Breast epithelium (tissue), 4 donors: Measurements from ENCODE around the gene PEX7. TPM values are rescaled to one million over a fixed set of nuclear protein-coding genes. Genes with fewer than 3 reads are reported as not detected.
"Not testable (repeated sequence)": the region's sequence is repeated elsewhere in the genome, so short reads cannot be mapped to it uniquely, and the experiment has no call there.

Experiments
- DNase-seq, 2 donors: peaks; one replicate each; pipeline ENCODE4 v3.0.0-alpha.2; 2019; ENCODE audit warnings: low spot score in 2 of 2
- H3K27ac ChIP-seq, 2 donors: fragments of 200-600 bp; sonication (generic) in 1 of 2; one replicate each; pipeline ENCODE4 v1.5.1; 2016 to 2019; ENCODE audit warnings: mild to moderate bottlenecking in 1 of 2
- H3K27me3 ChIP-seq, 2 donors: fragments of 200-600 bp; sonication (generic) in 1 of 2; one replicate each; pipeline versions ENCODE4 v1.5.1 to v1.6.0; 2017 to 2019; ENCODE audit warnings: control low read depth in 1 of 2, mild to moderate bottlenecking in 1 of 2
- H3K36me3 ChIP-seq: fragments of 200-600 bp; one replicate; pipeline ENCODE4 v1.5.1; 2019
- H3K4me1 ChIP-seq, 2 donors: fragments of 200-600 bp; sonication (generic); one replicate each; pipeline ENCODE4 v1.5.1; 2016 to 2019; ENCODE audit warnings: control low read depth in 1 of 2
- H3K4me3 ChIP-seq, 3 donors: fragments of 200-600 bp; sonication (generic); 1 replicate in 2 of 3; 2 replicates in 1 of 3; pipeline ENCODE4 v1.5.1; 2016 to 2019; ENCODE audit warnings: mild to moderate bottlenecking in 3 of 3, moderate library complexity in 2 of 3
- H3K9me3 ChIP-seq, 2 donors: fragments of 200-600 bp; sonication (generic) in 1 of 2; one replicate each; pipeline ENCODE4 v1.5.1; 2016 to 2019; ENCODE audit warnings: control low read depth in 1 of 2
- CTCF ChIP-seq, 3 donors: fragments of 450-650 bp; IDR thresholded peaks; one replicate each; pipeline ENCODE4 v1.5.1; 2016 to 2017; ENCODE audit warnings: antibody characterized with exemption in 3 of 3, mild to moderate bottlenecking in 3 of 3, moderate library complexity in 3 of 3
- POLR2A ChIP-seq: fragments of 450-650 bp; IDR thresholded peaks from one replicate; pipeline ENCODE4 v1.6.1; 2016; ENCODE audit warnings: antibody characterized with exemption, mild to moderate bottlenecking, moderate library complexity
- POLR2AphosphoS5 ChIP-seq, 3 donors: sonication (generic); formaldehyde crosslinking; IDR thresholded peaks; one replicate each; pipeline ENCODE4 v1.6.1; 2017; ENCODE audit warnings: antibody characterized with exemption in 3 of 3
- intact Hi-C: fragments of 100-400 bp; cut with DNase I; formaldehyde crosslinking; loops from one replicate; pipeline ENCODE4 v1.15.1; 2023; ENCODE audit warnings: low total_unique reads
- total RNA-seq, 3 donors: library from RNA; depleted of rRNA; stranded (reverse); fragments of >200 nt; gene quantifications; one replicate each; pipeline ENCODE4 v1.1.0, GENCODE V29; 2016

Gene PEX7
- total RNA-seq, 3 donors from 2014 or later: 8.2 to 20.0 (median 19.3) TPM

DNA sequence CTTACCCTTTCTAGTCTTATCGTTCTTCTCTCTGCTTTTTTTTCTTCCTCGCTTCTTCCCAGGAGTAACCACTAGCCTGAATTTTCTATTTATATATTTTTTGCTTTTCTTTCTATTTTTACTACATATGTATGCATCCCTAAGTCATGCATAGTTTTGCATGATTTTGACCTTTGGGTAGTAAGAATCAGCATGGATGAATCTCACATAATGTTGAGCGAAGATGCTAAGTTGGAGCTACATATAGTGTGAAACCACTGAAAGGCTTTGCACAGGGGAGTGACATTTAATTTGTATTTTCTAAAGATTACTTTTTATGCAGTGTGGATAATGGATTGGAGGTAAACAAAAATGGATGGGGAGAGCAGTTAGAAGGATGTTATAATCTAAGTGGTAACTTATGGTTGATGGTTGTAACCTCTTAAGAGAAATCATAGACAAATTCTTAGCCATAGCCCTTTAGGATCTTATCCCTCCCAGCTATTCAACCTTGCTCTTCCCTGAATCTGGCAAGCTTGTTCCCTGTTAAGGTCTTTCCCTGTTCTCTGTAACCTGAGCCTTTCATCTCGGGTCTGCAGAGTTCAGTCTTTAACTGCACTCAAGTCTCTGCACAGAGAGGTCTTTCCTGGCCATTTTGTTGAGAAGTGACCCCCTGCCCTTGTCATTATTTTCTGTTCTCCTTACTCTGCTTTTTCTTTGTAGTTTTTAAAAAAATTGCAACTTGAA, 18.0 kb downstream of the PEX7 start:
- TF ChIP-seq POLR2AphosphoS5 (IDR thresholded peaks at IDR 0.05) (no peak), POLR2A (no peak), CTCF (IDR thresholded peaks at IDR 0.05) (no peak)
- H3K9me3 ChIP-seq: no peaks in the 10 kb centered on the region
- H3K27me3 ChIP-seq: no peaks in the 10 kb centered on the region
- no peak for DNase-seq
- H3K27ac ChIP-seq: no peak overlapping the region
- H3K4me3 ChIP-seq: no peak overlapping the region
- H3K4me1 ChIP-seq: no peaks in the 10 kb centered on the region
- H3K36me3 ChIP-seq: no peaks in the 10 kb centered on the region
- intact Hi-C loops: no loop called here

DNA sequence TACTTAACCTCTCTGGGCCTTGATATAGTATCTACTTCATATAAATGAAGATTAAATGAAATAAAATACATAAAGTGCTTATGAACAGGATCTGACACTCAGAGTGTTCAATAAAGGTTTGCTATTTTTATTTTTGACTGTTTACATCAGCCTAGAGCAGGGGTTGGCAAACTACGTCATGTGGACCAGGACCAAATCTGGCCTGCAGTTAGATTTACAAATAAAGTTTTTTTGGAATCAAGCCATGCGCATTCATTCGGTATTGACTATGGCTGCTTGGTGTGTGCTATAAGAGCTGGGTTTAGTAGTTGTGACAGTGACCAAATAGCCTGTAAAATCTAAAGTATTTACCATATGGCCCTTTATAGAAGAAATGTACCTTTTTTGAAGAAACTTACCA, 20.8 kb downstream of the PEX7 start:
- H3K9me3 ChIP-seq: no peaks in the 10 kb centered on the region
- TF ChIP-seq POLR2AphosphoS5 (IDR thresholded peaks at IDR 0.05) (no peak), POLR2A (no peak), CTCF (IDR thresholded peaks at IDR 0.05) (no peak)
- no peaks in the 10 kb centered on the region for H3K4me1 ChIP-seq
- H3K4me3 ChIP-seq: no peak overlapping the region
- no peaks in the 10 kb centered on the region for H3K27me3 ChIP-seq
- no peaks in the 10 kb centered on the region for H3K36me3 ChIP-seq
- no peak for DNase-seq
- H3K27ac ChIP-seq: no peak overlapping the region
- intact Hi-C loops: no loop called here

DNA sequence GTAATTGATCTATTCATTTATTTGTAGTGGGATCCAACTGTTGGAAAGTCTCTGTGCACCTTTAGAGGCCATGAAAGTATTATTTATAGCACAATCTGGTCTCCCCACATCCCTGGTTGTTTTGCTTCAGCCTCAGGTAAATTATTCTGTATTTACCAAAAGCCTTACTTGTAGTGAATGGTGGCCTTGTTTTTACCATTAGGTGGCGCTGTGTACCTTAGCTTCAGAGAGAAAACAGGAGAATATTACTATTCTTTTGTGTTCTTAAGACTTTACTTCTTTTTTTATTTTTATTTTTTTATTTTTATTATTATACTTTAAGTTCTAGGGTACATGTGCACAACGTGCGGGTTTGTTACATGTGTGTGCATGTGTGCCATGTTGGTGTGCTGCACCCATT, 23.7 kb downstream of the PEX7 start:
- intact Hi-C loops: no loop called here
- no peaks in the 10 kb centered on the region for H3K9me3 ChIP-seq
- H3K27me3 ChIP-seq: no peaks in the 10 kb centered on the region
- H3K4me1 ChIP-seq: no peaks in the 10 kb centered on the region
- TF ChIP-seq CTCF (IDR thresholded peaks at IDR 0.05) (peak in 2 of 3 donors; percentile 40 to 44), POLR2A (no peak)
- H3K27ac ChIP-seq: no peak overlapping the region
- no peaks in the 10 kb centered on the region for H3K36me3 ChIP-seq
- no peak overlapping the region for H3K4me3 ChIP-seq
- DNase-seq: no peak

GRCh38 chr6:136846477-136846876, 24.1 kb downstream of the PEX7 start:
- H3K36me3 ChIP-seq, H3K4me3 ChIP-seq, intact Hi-C loops, DNase-seq, H3K27me3 ChIP-seq, H3K4me1 ChIP-seq, H3K27ac ChIP-seq, H3K9me3 ChIP-seq: not testable (repeated sequence)

GRCh38 chr6:136849979-136850563, 27.7 kb downstream of the PEX7 start:
- H3K27me3 ChIP-seq, H3K36me3 ChIP-seq, H3K9me3 ChIP-seq, DNase-seq, intact Hi-C loops, H3K27ac ChIP-seq, H3K4me3 ChIP-seq, H3K4me1 ChIP-seq: not testable (repeated sequence)

- Histone ChIP-seq H3K4me1 (no peaks in the 10 kb centered on the region), H3K27me3 (no peaks in the 10 kb centered on the region), H3K36me3 (no peaks in the 10 kb centered on the region), H3K4me3 (no peak overlapping the region), H3K27ac (no peak overlapping the region), H3K9me3 (no peaks in the 10 kb centered on the region)
- DNase-seq: no peak
- intact Hi-C loops: no loop called here
- TF ChIP-seq POLR2A (no peak), CTCF (IDR thresholded peaks at IDR 0.05) (no peak)
These were observed 37.0 kb downstream of the PEX7 start for GRCh38 chr6:136859430-136859829.
